GM12892 (cell line): ENCODE results near the gene RAP1GAP.

Experiments used
- POLR2AphosphoS5 ChIP-seq: IDR thresholded peaks from 2 replicates; pipeline ENCODE4 v1.6.1; 2011; ENCODE audit warnings: low read depth, low read length, control low read depth
- TAF1 ChIP-seq: IDR thresholded peaks from 2 replicates; pipeline ENCODE4 v1.6.1; 2011; ENCODE audit warnings: low read depth, mild to moderate bottlenecking, control low read depth, low read length, borderline replicate concordance

DNA sequence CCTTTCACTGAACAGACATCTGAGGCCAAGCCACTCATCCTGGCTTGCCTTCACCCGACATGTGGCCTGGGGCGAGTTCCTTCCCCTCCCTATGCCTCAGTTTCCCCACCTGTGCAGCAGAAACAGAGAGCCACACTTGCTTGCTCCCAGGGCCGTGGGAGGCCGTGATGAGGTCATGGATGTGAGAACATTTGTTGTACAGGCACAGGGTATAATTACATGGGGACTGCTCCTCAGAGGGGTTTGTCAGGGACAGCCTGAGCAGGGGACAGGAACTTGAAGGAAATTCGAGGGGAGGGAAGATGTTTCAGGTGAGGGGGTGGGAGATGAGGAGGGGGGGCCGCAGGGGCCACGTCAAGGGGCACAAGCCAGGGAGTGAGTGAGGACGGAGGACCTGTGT lies 103.9 kb downstream of the RAP1GAP start:
- no peak for TF ChIP-seq TAF1
- no peak for TF ChIP-seq POLR2AphosphoS5
